K562 (cell line): Measurements from ENCODE around the gene C16orf78.

Experiments used
- EP300 ChIP-seq: IDR thresholded peaks from 2 replicates; pipeline ENCODE4 v1.6.1; 2012; ENCODE audit warnings: low read length, improper control_type of control experiment
- FOXJ3 ChIP-seq: sonication (generic); formaldehyde crosslinking; IDR thresholded peaks from 2 replicates; pipeline ENCODE4 v1.4.0; 2020; ENCODE audit warnings: mild to moderate bottlenecking, missing genetic modification reagents
- GABPB1 ChIP-seq: sonication (generic); formaldehyde crosslinking; IDR thresholded peaks from 2 replicates; pipeline ENCODE4 v1.8.0; 2022; ENCODE audit warnings: mild to moderate bottlenecking, missing genetic modification reagents
- HNRNPH1 ChIP-seq: fragments of 200-400 bp; formaldehyde crosslinking; optimal IDR thresholded peaks from 2 replicates; pipeline ENCODE3; 2017; ENCODE audit warnings: low read depth, mild to moderate bottlenecking, low read length, moderate library complexity
- ILK ChIP-seq: fragments of 450-650 bp; IDR thresholded peaks from 2 replicates; pipeline ENCODE4 v1.6.1; 2016; ENCODE audit warnings: missing genetic modification characterization, low read depth, mild to moderate bottlenecking, missing compliant biosample characterization, moderate library complexity, borderline replicate concordance
- POLR2AphosphoS5 ChIP-seq: IDR thresholded peaks from 2 replicates; pipeline ENCODE4 v1.6.1; 2011; ENCODE audit warnings: mild to moderate bottlenecking, low read depth, low read length, moderate library complexity; ENCODE audit not compliant: control insufficient read depth, insufficient read depth
- PTTG1 ChIP-seq: fragments of 450-650 bp; IDR thresholded peaks from 2 replicates; pipeline ENCODE4 v1.6.1; 2016; ENCODE audit warnings: low read depth, mild to moderate bottlenecking, missing genetic modification characterization, missing compliant biosample characterization
- ZNF134 ChIP-seq: fragments of 250-450 bp; sonication (Bioruptor Pico); conservative IDR thresholded peaks from 2 replicates; pipeline ENCODE4 v1.4.0; 2020
- TF ChIP-seq, protein P1 (sequence below), 2 experiments: fragments of 450-650 bp; formaldehyde crosslinking in 1 of 2; IDR thresholded peaks; 2 replicates each; pipeline versions ENCODE4 v1.4.0 to v1.6.1; 2014 to 2020; ENCODE audit warnings: mild to moderate bottlenecking in 2 of 2, borderline replicate concordance in 1 of 2, low read depth in 1 of 2

DNA sequence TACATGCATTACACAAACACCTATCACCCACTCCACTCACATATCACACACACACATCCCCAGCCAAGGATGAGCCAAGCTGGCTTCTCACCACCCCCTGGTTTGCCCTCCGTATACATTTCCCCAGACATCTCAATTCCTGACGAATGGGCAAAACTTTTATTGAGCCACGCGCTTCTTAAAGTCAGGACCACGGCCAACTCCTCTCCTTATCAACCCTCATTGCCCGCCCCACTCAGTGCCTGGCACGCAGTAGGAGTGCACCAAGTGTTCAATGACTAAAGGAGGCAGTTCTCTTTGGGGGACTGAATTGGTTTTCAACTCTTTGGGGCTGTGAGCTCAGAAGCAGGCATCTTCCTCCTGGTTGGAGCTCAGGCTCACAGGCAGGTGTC, 22.5 kb upstream of the C16orf78 start:
- TF ChIP-seq, protein P1, sequence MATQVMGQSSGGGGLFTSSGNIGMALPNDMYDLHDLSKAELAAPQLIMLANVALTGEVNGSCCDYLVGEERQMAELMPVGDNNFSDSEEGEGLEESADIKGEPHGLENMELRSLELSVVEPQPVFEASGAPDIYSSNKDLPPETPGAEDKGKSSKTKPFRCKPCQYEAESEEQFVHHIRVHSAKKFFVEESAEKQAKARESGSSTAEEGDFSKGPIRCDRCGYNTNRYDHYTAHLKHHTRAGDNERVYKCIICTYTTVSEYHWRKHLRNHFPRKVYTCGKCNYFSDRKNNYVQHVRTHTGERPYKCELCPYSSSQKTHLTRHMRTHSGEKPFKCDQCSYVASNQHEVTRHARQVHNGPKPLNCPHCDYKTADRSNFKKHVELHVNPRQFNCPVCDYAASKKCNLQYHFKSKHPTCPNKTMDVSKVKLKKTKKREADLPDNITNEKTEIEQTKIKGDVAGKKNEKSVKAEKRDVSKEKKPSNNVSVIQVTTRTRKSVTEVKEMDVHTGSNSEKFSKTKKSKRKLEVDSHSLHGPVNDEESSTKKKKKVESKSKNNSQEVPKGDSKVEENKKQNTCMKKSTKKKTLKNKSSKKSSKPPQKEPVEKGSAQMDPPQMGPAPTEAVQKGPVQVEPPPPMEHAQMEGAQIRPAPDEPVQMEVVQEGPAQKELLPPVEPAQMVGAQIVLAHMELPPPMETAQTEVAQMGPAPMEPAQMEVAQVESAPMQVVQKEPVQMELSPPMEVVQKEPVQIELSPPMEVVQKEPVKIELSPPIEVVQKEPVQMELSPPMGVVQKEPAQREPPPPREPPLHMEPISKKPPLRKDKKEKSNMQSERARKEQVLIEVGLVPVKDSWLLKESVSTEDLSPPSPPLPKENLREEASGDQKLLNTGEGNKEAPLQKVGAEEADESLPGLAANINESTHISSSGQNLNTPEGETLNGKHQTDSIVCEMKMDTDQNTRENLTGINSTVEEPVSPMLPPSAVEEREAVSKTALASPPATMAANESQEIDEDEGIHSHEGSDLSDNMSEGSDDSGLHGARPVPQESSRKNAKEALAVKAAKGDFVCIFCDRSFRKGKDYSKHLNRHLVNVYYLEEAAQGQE (IDR thresholded peaks at IDR 0.05; ENCODE audit: borderline replicate concordance): peak; percentile 19; the same call in 1 of the 2 replicates
- TF ChIP-seq, protein P1 (CRISPR knock-in tag; IDR thresholded peaks at IDR 0.05; ENCODE audit: low read depth): no peak
- TF ChIP-seq ZNF134 (no peak), ILK (tag) (no peak), GABPB1 (CRISPR knock-in tag) (no peak), FOXJ3 (no peak), EP300 (no peak), HNRNPH1 (no peak), POLR2AphosphoS5 (no peak), PTTG1 (tag) (no peak)
